GM12878 (cell line): ENCODE measurements around the gene C11orf42. TPM values are rescaled to one million over a fixed set of nuclear protein-coding genes. Genes with fewer than 3 reads are reported as not detected.

Experiments used
- ATAC-seq: fragments of 200-7000 bp; cut with Tn5 transposase; 3 replicates; pipeline ENCODE4 v1.9.1; 2020; ENCODE audit warnings: mild to moderate bottlenecking, moderate library complexity
- BruUV-seq: library from RNA; stranded (reverse); fragments of 400-500 nt; replicated peaks from 2 replicates; lab custom pipeline; 2021; lab: Mats Ljungman, UMichigan
- CTCF ChIA-PET: fragments of 300-600 bp; sonication (Branson Sonifier 250); formaldehyde crosslinking; extraction: SDS; loops from one replicate; lab custom pipeline; 2021; ENCODE audit warnings: inconsistent platforms; lab: Yijun Ruan, JAX
- POLR2A ChIA-PET: fragments of 350-600 bp; formaldehyde crosslinking; extraction: SDS; loops from one replicate; lab custom pipeline; 2021; ENCODE audit warnings: inconsistent platforms; lab: Charles Lee
- RAD21 ChIA-PET: fragments of 300-600 bp; sonication (Branson Sonifier 250); formaldehyde crosslinking; loops from one replicate; lab custom pipeline; 2023; ENCODE audit warnings: antibody characterized with exemption; ENCODE audit not compliant: unreplicated experiment; lab: Charles Lee
- SMC1A ChIA-PET: fragments of 300-600 bp; sonication (Branson Sonifier 250); formaldehyde crosslinking; loops from one replicate; lab custom pipeline; 2023; ENCODE audit not compliant: unreplicated experiment, uncharacterized antibody; lab: Charles Lee
- DNase-seq: peaks from one replicate; pipeline ENCODE4 v3.0.0-alpha.2; 2011; ENCODE audit warnings: low read depth, low spot score
- FAIRE-seq: peaks from 3 replicates; lab custom pipeline; 2011; peaks lifted over from hg19 to GRCh38; lab: Jason Lieb, UNC
- H2AFZ ChIP-seq: 2 replicates; pipeline ENCODE4 v1.6.0; 2011; ENCODE audit warnings: low read depth, low read length, control low read depth; ENCODE audit not compliant: control insufficient read depth
- H3K27ac ChIP-seq: 2 replicates; pipeline ENCODE4 v1.5.1; 2011; ENCODE audit warnings: control low read depth; ENCODE audit not compliant: control insufficient read depth, insufficient read depth
- H3K27me3 ChIP-seq, 2 experiments: replicated peaks in 1 of 2; 2 replicates each; pipeline versions ENCODE4 v1.6.0 to v1.6.1; 2011; ENCODE audit warnings: low read length in 1 of 2; ENCODE audit not compliant: control insufficient read depth in 2 of 2, insufficient read depth in 2 of 2
- H3K36me3 ChIP-seq, 2 experiments: 2 replicates each; pipeline ENCODE4 v1.5.1; 2011; ENCODE audit warnings: low read length in 1 of 2; ENCODE audit not compliant: control insufficient read depth in 2 of 2, insufficient read depth in 2 of 2
- H3K4me1 ChIP-seq: 2 replicates; pipeline ENCODE4 v1.6.1; 2011; ENCODE audit warnings: mild to moderate bottlenecking, low read length, moderate library complexity, mixed read lengths; ENCODE audit not compliant: control insufficient read depth, insufficient read depth
- H3K4me2 ChIP-seq: 2 replicates; pipeline ENCODE4 v1.6.0; 2011; ENCODE audit warnings: control low read depth; ENCODE audit not compliant: control insufficient read depth, insufficient read depth
- H3K4me3 ChIP-seq: fragments of 200-600 bp; sonication (generic); 2 replicates; pipeline ENCODE4 v1.5.1; 2016
- H3K79me2 ChIP-seq: 2 replicates; pipeline ENCODE4 v1.6.0; 2011; ENCODE audit warnings: low read length; ENCODE audit not compliant: control insufficient read depth, insufficient read depth
- H3K9ac ChIP-seq: 2 replicates; pipeline ENCODE4 v1.8.0; 2011; ENCODE audit warnings: low read length, control low read depth, mixed read lengths; ENCODE audit not compliant: control insufficient read depth, insufficient read depth
- H3K9me3 ChIP-seq: replicated peaks from 3 replicates; pipeline ENCODE4 v1.5.1; 2011; ENCODE audit warnings: mild to moderate bottlenecking, low read length; ENCODE audit not compliant: control insufficient read depth, insufficient read depth
- H4K20me1 ChIP-seq: 2 replicates; pipeline ENCODE4 v1.6.0; 2011; ENCODE audit not compliant: control insufficient read depth, insufficient read depth
- BACH1 ChIP-seq: fragments of 450-650 bp; IDR thresholded peaks from 2 replicates; pipeline ENCODE4 v1.6.1; 2017; ENCODE audit warnings: mild to moderate bottlenecking, borderline replicate concordance
- BHLHE40 ChIP-seq, 2 experiments: fragments of 450-650 bp in 1 of 2; IDR thresholded peaks; 2 replicates each; pipeline ENCODE4 v1.6.1; 2011 to 2017; ENCODE audit warnings: low read depth in 2 of 2, borderline replicate concordance in 1 of 2, improper control_type of control experiment in 1 of 2, low read length in 1 of 2, mild to moderate bottlenecking in 1 of 2
- ESRRA ChIP-seq: IDR thresholded peaks from 2 replicates; pipeline ENCODE4 v1.6.1; 2012; ENCODE audit warnings: mild to moderate bottlenecking, low read length, improper control_type of control experiment
- MYC ChIP-seq: IDR thresholded peaks from 2 replicates; pipeline ENCODE4 v1.6.1; 2011; ENCODE audit warnings: mild to moderate bottlenecking, low read length, moderate library complexity, inconsistent platforms; ENCODE audit not compliant: insufficient read depth, insufficient replicate concordance, insufficient read length, severe bottlenecking
- NRF1 ChIP-seq: conservative IDR thresholded peaks from 2 replicates; pipeline ENCODE4 v1.6.1; 2011; ENCODE audit warnings: mild to moderate bottlenecking, low read depth, low read length, improper control_type of control experiment
- POLR2AphosphoS5 ChIP-seq: IDR thresholded peaks from 2 replicates; pipeline ENCODE4 v1.6.1; 2011; ENCODE audit warnings: mild to moderate bottlenecking, low read length, inconsistent platforms
- RAD51 ChIP-seq: fragments of 450-650 bp; IDR thresholded peaks from 2 replicates; pipeline ENCODE4 v1.6.1; 2016; ENCODE audit warnings: moderate library complexity, mild to moderate bottlenecking, inconsistent platforms
- RB1 ChIP-seq: fragments of 450-650 bp; formaldehyde crosslinking; IDR thresholded peaks from 2 replicates; pipeline ENCODE4 v1.6.1; 2017; ENCODE audit warnings: mild to moderate bottlenecking, borderline replicate concordance
- SREBF2 ChIP-seq: IDR thresholded peaks from 2 replicates; pipeline ENCODE4 v1.6.1; 2012; ENCODE audit warnings: mild to moderate bottlenecking, low read length
- SUZ12 ChIP-seq: fragments of 200-600 bp; sonication (generic); IDR thresholded peaks from one replicate; pipeline ENCODE4 v1.6.1; 2018; ENCODE audit warnings: antibody characterized with exemption, mild to moderate bottlenecking; ENCODE audit not compliant: unreplicated experiment
- TBL1XR1 ChIP-seq: IDR thresholded peaks from 2 replicates; pipeline ENCODE4 v1.6.1; 2012; ENCODE audit warnings: low read depth, low read length, improper control_type of control experiment
- WRNIP1 ChIP-seq: IDR thresholded peaks from 2 replicates; pipeline ENCODE4 v1.6.1; 2011; ENCODE audit warnings: low read depth, low read length, improper control_type of control experiment, borderline replicate concordance
- ZNF274 ChIP-seq: IDR thresholded peaks from one replicate; pipeline ENCODE4 v1.8.0; 2011; ENCODE audit not compliant: insufficient read length, insufficient read depth
- WGBS: methylation state at CpG from one replicate; pipeline ENCODE4 v1.1.6; 2016; ENCODE audit warnings: low lambda C conversion rate; ENCODE audit not compliant: insufficient replicate concordance, insufficient coverage; ENCODE audit errors: missing lambda C conversion rate; 5-methylcytosine and 5-hydroxymethylcytosine counted together
- in situ Hi-C: fragments of 300-500 bp; cut with MboI; formaldehyde crosslinking; loops from 9 replicates; pipeline ENCODE4 v1.14.3; 2018; ENCODE audit warnings: mixed read lengths
- intact Hi-C: fragments of 100-400 bp; cut with micrococcal nuclease; formaldehyde crosslinking; loops from one replicate; pipeline ENCODE4 v1.14.2; 2022; ENCODE audit not compliant: unreplicated experiment
- polyA plus RNA-seq, 11 experiments: library from polyadenylated mRNA; depleted of rRNA in 4 of 11; unstranded in 6 of 11; stranded (reverse) in 5 of 11; fragments of >200 nt; fragmentation: Nextera tagmentation in 4 of 11; fragmentation: Illumina TruSeq in 1 of 11; extraction: Ambion mirVana in 4 of 11; extraction: Trizol in 1 of 11; gene quantifications; 1 replicate in 1 of 11; 2 replicates in 10 of 11; pipeline versions ENCODE4 v1.2.1 to v1.2.3, GENCODE V29; 2011 to 2016; ENCODE audit warnings: inconsistent platforms in 2 of 11, missing spikeins in 2 of 11, low read depth in 1 of 11
- total RNA-seq, 4 experiments: library from RNA; depleted of rRNA in 3 of 4; stranded (reverse); fragments of >200 nt in 3 of 4; fragmentation: Illumina TruSeq in 1 of 4; extraction: Trizol in 1 of 4; gene quantifications; 2 replicates each; pipeline versions ENCODE4 v1.2.1 to v1.2.3, GENCODE V29; 2013 to 2021
- TF ChIP-seq, protein P1 (sequence below): fragments of 450-650 bp; IDR thresholded peaks from 2 replicates; pipeline ENCODE4 v1.6.1; 2017; ENCODE audit warnings: low read depth, mild to moderate bottlenecking, moderate library complexity
- TF ChIP-seq, protein P2 (sequence below): fragments of 150-350 bp; IDR thresholded peaks from 2 replicates; pipeline ENCODE4 v1.6.1; 2016; ENCODE audit warnings: low read depth, low read length

Gene C11orf42
- total and polyA plus RNA-seq, 10 of the 15 experiments (the other 5 are each of a cell fraction or from before 2014, with no cell fraction given): 0.19 TPM; not detected in 9

DNA sequence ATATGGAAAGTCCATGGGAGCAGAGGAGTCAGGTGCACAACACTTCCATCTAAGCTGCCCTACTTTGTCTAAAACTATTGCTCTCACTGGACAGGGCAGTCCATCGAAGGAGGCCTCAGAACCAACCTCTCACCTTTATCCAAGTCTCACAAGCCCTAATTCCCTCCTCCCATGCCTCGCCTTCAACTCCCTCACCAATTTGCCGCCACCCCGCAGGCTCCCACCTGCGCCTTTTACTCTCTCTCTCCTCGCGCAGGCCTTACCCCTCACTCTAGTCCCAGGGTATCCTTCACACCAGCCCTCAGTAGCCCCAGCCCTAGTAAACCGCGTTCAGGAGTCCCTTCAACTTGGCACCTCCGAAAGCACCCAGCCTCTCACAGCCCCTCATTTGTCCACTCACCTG, 28.6 kb downstream of the C11orf42 start:
- H3K27ac ChIP-seq: peak overlapping the region; percentile 62
- ATAC-seq: peak; percentile 2
- H2AFZ ChIP-seq: peak overlapping the region; percentile 96
- no peak for TF ChIP-seq BHLHE40 (IDR thresholded peaks at IDR 0.05; ENCODE audit: borderline replicate concordance in 1 of 2, low read depth in 2 of 2, low read length in 1 of 2)
- no peak for TF ChIP-seq ZNF274
- no peak for TF ChIP-seq TBL1XR1
- no peak for TF ChIP-seq POLR2AphosphoS5
- no peak for TF ChIP-seq NRF1
- no peak for TF ChIP-seq RAD51
- TF ChIP-seq ESRRA: no peak
- TF ChIP-seq, protein P1, sequence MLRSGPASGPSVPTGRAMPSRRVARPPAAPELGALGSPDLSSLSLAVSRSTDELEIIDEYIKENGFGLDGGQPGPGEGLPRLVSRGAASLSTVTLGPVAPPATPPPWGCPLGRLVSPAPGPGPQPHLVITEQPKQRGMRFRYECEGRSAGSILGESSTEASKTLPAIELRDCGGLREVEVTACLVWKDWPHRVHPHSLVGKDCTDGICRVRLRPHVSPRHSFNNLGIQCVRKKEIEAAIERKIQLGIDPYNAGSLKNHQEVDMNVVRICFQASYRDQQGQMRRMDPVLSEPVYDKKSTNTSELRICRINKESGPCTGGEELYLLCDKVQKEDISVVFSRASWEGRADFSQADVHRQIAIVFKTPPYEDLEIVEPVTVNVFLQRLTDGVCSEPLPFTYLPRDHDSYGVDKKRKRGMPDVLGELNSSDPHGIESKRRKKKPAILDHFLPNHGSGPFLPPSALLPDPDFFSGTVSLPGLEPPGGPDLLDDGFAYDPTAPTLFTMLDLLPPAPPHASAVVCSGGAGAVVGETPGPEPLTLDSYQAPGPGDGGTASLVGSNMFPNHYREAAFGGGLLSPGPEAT: no peak
- TF ChIP-seq SREBF2: no peak
- TF ChIP-seq SUZ12: no peak
- TF ChIP-seq WRNIP1: no peak
- TF ChIP-seq RB1: no peak
- no peak for TF ChIP-seq BACH1
- no peak for TF ChIP-seq MYC
- TF ChIP-seq, protein P2, sequence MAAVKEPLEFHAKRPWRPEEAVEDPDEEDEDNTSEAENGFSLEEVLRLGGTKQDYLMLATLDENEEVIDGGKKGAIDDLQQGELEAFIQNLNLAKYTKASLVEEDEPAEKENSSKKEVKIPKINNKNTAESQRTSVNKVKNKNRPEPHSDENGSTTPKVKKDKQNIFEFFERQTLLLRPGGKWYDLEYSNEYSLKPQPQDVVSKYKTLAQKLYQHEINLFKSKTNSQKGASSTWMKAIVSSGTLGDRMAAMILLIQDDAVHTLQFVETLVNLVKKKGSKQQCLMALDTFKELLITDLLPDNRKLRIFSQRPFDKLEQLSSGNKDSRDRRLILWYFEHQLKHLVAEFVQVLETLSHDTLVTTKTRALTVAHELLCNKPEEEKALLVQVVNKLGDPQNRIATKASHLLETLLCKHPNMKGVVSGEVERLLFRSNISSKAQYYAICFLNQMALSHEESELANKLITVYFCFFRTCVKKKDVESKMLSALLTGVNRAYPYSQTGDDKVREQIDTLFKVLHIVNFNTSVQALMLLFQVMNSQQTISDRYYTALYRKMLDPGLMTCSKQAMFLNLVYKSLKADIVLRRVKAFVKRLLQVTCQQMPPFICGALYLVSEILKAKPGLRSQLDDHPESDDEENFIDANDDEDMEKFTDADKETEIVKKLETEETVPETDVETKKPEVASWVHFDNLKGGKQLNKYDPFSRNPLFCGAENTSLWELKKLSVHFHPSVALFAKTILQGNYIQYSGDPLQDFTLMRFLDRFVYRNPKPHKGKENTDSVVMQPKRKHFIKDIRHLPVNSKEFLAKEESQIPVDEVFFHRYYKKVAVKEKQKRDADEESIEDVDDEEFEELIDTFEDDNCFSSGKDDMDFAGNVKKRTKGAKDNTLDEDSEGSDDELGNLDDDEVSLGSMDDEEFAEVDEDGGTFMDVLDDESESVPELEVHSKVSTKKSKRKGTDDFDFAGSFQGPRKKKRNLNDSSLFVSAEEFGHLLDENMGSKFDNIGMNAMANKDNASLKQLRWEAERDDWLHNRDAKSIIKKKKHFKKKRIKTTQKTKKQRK: no peak
- H3K27me3 ChIP-seq: no peaks in the 10 kb centered on the region
- no peaks in the 10 kb centered on the region for H3K36me3 ChIP-seq
- peak overlapping the region; percentile 70 for H3K4me2 ChIP-seq
- no TSS peak for BruUV-seq
- ChIA-PET RAD21 (no interaction called here), SMC1A (interaction anchor here (0.6 to 4.2 kb wide), 5 partner anchors 15 to 119 kb away, joined by 3 to 12 read pairs (median 3); partner anchors contain the start of gene C11orf42), CTCF (interaction anchor here (1.9 to 6.7 kb wide), 3 partner anchors 13 to 120 kb away, joined by 4 to 55 read pairs (median 6); no protein-coding TSS in a partner anchor), POLR2A (interaction anchor here (1.5 to 2.1 kb wide), 2 partner anchors 247 to 374 kb away, joined by 3 to 6 read pairs; partner anchors contain the start of genes ARFIP2 and TIMM10B)
- H3K79me2 ChIP-seq: peaks cover 20% of the 10 kb centered on the region
- no peaks in the 10 kb centered on the region for H4K20me1 ChIP-seq
- no peak for FAIRE-seq
- peak overlapping the region; percentile 90 for H3K4me3 ChIP-seq
- no peaks in the 10 kb centered on the region for H3K9me3 ChIP-seq
- in situ Hi-C loops: no loop called here
- no peak for DNase-seq
- 0% methylated on average over 10 of the region's 10 CpGs for WGBS
- H3K4me1 ChIP-seq: peaks cover 3% of the 10 kb centered on the region; the same call in 1 of the 2 replicates
- intact Hi-C loops: loop anchor here (10.0 kb wide), 2 partner anchors 251 to 511 kb away; partner anchors contain the start of genes ARFIP2 and TIMM10B
- peak overlapping the region; percentile 89 for H3K9ac ChIP-seq
